Right atrium auricular region (tissue), 2 donors: ENCODE measurements around the gene KRT85. TPM values are rescaled to one million over a fixed set of nuclear protein-coding genes. Genes with fewer than 3 reads are reported as not detected.
A peak's percentile ranks its signal among the peaks of the same experiment; 100 is the strongest.

Experiments
- DNase-seq: peaks from one replicate; pipeline ENCODE4 v3.0.0-alpha.2; 2019; ENCODE audit warnings: low spot score
- H3K27ac ChIP-seq, 2 donors: fragments of 200-600 bp; sonication (generic); 1 replicate in 1 of 2; 2 replicates in 1 of 2; pipeline ENCODE4 v1.5.1; 2016 to 2019
- H3K27me3 ChIP-seq, 2 donors: fragments of 200-600 bp; sonication (generic); one replicate each; pipeline versions ENCODE4 v1.5.1 to v1.6.0; 2017 to 2019
- H3K36me3 ChIP-seq: fragments of 200-600 bp; sonication (generic); one replicate; pipeline ENCODE4 v1.5.1; 2016
- H3K4me1 ChIP-seq, 2 donors: fragments of 200-600 bp; sonication (generic); one replicate each; pipeline versions ENCODE4 v1.5.1 to v1.6.0; 2017 to 2019
- H3K4me3 ChIP-seq, 2 donors: fragments of 200-600 bp; sonication (generic); 1 replicate in 1 of 2; 2 replicates in 1 of 2; pipeline ENCODE4 v1.5.1; 2017 to 2019; ENCODE audit warnings: mild to moderate bottlenecking in 1 of 2, moderate library complexity in 1 of 2
- H3K9me3 ChIP-seq, 2 donors: fragments of 200-600 bp; sonication (generic); one replicate each; pipeline ENCODE4 v1.5.1; 2019
- CTCF ChIP-seq, 2 donors: fragments of 200-600 bp; sonication (generic); IDR thresholded peaks; one replicate each; pipeline ENCODE4 v1.5.1; 2019; ENCODE audit warnings: antibody characterized with exemption in 2 of 2
- total RNA-seq, 2 donors: library from RNA; depleted of rRNA; stranded (reverse); fragments of >200 nt; gene quantifications; one replicate each; pipeline ENCODE4 v1.1.0, GENCODE V29; 2016

KRT85 gene
- total RNA-seq, 2 donors from 2014 or later, result not detected

DNA sequence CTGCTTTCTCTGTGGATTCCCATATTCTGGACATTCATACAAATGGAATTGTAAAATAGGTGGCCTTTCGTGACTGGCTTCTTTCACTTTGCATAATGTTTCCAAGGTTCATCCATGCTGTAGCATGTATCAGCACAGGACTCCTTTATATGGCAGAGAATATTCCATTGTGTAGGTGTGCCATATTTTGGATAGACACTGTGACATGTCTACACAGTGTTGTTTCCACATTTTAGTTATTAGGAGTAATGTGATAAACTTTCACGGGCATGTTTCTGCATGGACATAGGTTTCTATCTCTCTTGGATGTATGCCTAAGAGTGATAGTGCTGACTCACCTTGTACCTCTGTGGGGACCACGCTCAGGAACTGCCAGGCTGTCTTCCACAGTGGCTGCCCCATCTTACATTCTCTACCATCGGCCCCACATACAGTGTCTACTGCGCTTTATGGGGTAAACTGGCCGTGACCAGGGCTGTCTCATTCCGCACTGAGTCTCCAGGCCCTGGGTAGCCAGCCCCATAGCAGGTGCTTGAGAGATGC lies 25.3 kb upstream of the KRT85 start:
- Histone ChIP-seq H3K36me3 (no peaks in the 10 kb centered on the region), H3K4me1 (no peaks in the 10 kb centered on the region), H3K4me3 (no peak overlapping the region), H3K27me3 (no peaks in the 10 kb centered on the region), H3K9me3 (no peaks in the 10 kb centered on the region), H3K27ac (no peak overlapping the region)
- DNase-seq, result no peak
- TF ChIP-seq CTCF (IDR thresholded peaks at IDR 0.05), result no peak

DNA sequence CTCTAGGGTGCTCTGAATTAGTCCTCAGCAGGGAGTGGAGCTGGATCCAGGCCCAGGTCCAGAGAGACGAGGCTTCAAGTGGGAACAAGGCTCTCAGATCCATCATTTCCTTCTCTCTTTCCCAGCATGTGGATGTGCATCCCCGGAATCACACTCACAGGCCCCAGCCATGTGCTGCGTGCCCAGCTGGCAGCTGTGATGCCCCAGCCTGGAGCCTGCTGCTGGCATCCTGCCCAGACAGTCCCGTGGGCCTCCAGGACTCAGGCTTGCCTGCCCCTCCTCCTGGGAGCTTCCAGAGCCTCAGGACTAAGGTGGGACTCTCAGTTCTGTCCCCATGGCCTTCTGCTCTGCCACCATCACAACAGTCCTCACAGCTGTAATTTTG lies 24.3 kb upstream of the KRT85 start:
- no peak for DNase-seq
- H3K9me3 ChIP-seq, result no peaks in the 10 kb centered on the region
- H3K27ac ChIP-seq, result no peak overlapping the region
- no peaks in the 10 kb centered on the region for H3K36me3 ChIP-seq
- no peak overlapping the region for H3K4me3 ChIP-seq
- no peaks in the 10 kb centered on the region for H3K27me3 ChIP-seq
- no peaks in the 10 kb centered on the region for H3K4me1 ChIP-seq
- TF ChIP-seq CTCF (IDR thresholded peaks at IDR 0.05), result no peak

DNA sequence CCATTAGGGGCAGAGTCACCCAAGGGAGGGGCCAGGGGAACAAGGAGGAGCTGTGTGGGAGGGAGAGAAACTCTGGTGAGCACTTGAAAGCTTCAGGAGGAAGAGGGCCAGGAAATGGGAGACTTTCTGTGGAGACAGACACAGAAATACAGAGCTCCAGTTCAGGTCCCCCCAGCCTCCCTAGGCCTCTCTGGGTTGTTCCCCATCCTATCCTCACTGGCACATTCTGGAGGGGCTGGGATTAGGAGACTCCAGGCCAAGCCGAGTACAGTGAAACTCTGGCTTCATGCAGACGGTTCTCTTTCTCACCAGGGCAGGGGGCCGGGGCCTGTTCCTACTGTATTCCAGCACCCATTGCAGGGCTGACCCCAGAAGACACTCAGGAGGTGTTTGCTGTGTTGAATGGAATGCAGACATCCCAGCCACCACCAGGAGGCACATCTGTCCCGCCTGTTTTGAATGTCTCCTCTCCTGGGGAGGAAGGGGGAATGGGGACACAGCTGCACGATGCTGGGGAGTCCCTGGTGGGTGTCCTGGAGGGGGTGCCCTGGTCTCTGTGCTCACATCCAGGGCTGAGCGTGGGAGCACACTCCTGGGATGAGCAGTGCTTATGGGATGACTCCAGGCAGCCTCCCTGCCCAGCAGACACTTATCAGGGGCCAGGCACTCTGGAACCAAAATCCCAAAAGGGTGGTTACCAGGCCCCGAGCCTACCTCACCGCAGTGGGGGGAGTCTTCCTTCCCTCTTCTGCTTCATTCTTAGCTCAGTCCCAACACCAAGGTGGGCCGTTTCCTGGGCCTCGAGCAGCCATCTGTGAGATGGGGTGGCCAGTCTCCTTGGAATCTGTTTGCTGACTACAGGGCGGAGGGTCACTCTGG lies 23.7 kb upstream of the KRT85 start:
- H3K4me1 ChIP-seq, result no peaks in the 10 kb centered on the region
- no peaks in the 10 kb centered on the region for H3K9me3 ChIP-seq
- DNase-seq, result no peak
- no peak overlapping the region for H3K4me3 ChIP-seq
- no peak overlapping the region for H3K27ac ChIP-seq
- peak; percentile 20 to 59 for TF ChIP-seq CTCF (IDR thresholded peaks at IDR 0.05)
- H3K27me3 ChIP-seq, result no peaks in the 10 kb centered on the region
- no peaks in the 10 kb centered on the region for H3K36me3 ChIP-seq

- H3K27ac ChIP-seq, result no peak overlapping the region
- TF ChIP-seq CTCF (IDR thresholded peaks at IDR 0.05), result no peak
- no peaks in the 10 kb centered on the region for H3K36me3 ChIP-seq
- no peaks in the 10 kb centered on the region for H3K4me1 ChIP-seq
- no peak overlapping the region for H3K4me3 ChIP-seq
- H3K9me3 ChIP-seq, result no peaks in the 10 kb centered on the region
- no peak for DNase-seq
- H3K27me3 ChIP-seq, result no peaks in the 10 kb centered on the region
These were observed 22.3 kb upstream of the KRT85 start for GRCh38 chr12:52389313-52390207.

DNA sequence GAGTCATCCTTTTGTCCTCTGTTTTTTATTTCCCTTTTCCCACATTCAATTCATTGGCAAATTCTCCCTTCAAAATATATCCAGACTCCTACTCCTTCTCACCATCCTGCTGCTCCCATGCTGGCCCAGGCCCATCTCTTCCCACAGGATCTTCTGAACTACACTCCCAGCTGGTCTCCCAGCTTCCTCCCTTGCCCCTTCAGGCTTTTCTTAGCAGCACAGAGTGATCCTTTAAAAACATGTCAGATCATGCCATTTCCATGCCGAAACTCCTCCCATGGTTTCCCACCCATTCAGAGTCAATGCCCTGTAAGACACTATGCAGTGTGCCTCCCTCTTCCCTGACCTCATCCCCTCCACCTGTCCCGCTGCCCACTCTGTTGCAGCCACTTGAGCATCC lies 20.6 kb upstream of the KRT85 start:
- Histone ChIP-seq H3K9me3 (no peaks in the 10 kb centered on the region), H3K4me3 (no peak overlapping the region), H3K4me1 (no peaks in the 10 kb centered on the region), H3K27ac (no peak overlapping the region), H3K36me3 (no peaks in the 10 kb centered on the region), H3K27me3 (no peaks in the 10 kb centered on the region)
- no peak for TF ChIP-seq CTCF (IDR thresholded peaks at IDR 0.05)
- DNase-seq, result no peak
